HCT116 (cell line): ENCODE data around the gene SMIM5. TPM values are rescaled to one million over a fixed set of nuclear protein-coding genes. Genes with fewer than 3 reads are reported as not detected.

Experiments used
- ATAC-seq: fragments of 200-7000 bp; cut with Tn5 transposase; 2 replicates; pipeline ENCODE4 v1.9.1; 2020; ENCODE audit warnings: mild to moderate bottlenecking, moderate library complexity
- BruUV-seq: library from RNA; stranded (reverse); fragments of 400-500 nt; replicated peaks from 2 replicates; lab custom pipeline; 2021; lab: Mats Ljungman, UMichigan
- CTCF ChIA-PET: fragments of 300-600 bp; sonication (Branson Sonifier 250); formaldehyde crosslinking; loops from one replicate; lab custom pipeline; 2021; ENCODE audit warnings: antibody characterized with exemption; lab: Charles Lee
- POLR2A ChIA-PET: fragments of 300-600, 350-600 bp; sonication (Branson Sonifier 250); formaldehyde crosslinking; loops from one replicate; lab custom pipeline; 2021; ENCODE audit warnings: antibody characterized with exemption; lab: Charles Lee
- RAD21 ChIA-PET, 2 experiments: fragments of 300-600 bp; sonication (Branson Sonifier 250); formaldehyde crosslinking; loops; one replicate each; lab custom pipeline; 2023; ENCODE audit warnings: low total read pairs in 2 of 2; ENCODE audit not compliant: uncharacterized antibody in 2 of 2, unreplicated experiment in 2 of 2, low non-redundant PET in 1 of 2; lab: Charles Lee
- DNase-seq: peaks from one replicate; pipeline ENCODE4 v3.0.0-alpha.2; 2010; ENCODE audit warnings: low read depth, low spot score
- H2AFZ ChIP-seq: fragments of 200-600 bp; shearing (Covaris generic), sonication (generic); 2 replicates; pipeline ENCODE4 v1.6.1; 2017; ENCODE audit warnings: low read depth, mixed run types, mixed read lengths, antibody characterized with exemption, low read length; ENCODE audit not compliant: poor library complexity, severe bottlenecking
- H3K27ac ChIP-seq: 2 replicates; pipeline ENCODE4 v1.5.1; 2012; ENCODE audit warnings: low read depth, low read length
- H3K27me3 ChIP-seq: fragments of 200-600 bp; sonication (generic); 2 replicates; pipeline ENCODE4 v1.6.1; 2016; ENCODE audit warnings: mixed run types, low read length, mixed read lengths; ENCODE audit not compliant: insufficient read depth
- H3K36me3 ChIP-seq, 2 experiments: fragments of 200-500 bp in 1 of 2; fragments of 200-600 bp in 1 of 2; sonication (Bioruptor generic) in 1 of 2; sonication (generic) in 1 of 2; 2 replicates each; pipeline versions ENCODE4 v1.5.1 to v1.6.1; 2014 to 2016; ENCODE audit warnings: low read length in 2 of 2, inconsistent platforms in 1 of 2, mixed read lengths in 1 of 2, mixed run types in 1 of 2; ENCODE audit not compliant: insufficient read depth in 2 of 2, control insufficient read depth in 1 of 2
- H3K4me1 ChIP-seq, 2 experiments: fragments of 200-600 bp in 1 of 2; sonication (generic) in 1 of 2; 2 replicates each; pipeline versions ENCODE4 v1.5.1 to v1.6.1; 2012 to 2017; ENCODE audit warnings: low read length in 2 of 2, inconsistent platforms in 1 of 2, mild to moderate bottlenecking in 1 of 2, mixed read lengths in 1 of 2, mixed run types in 1 of 2, moderate library complexity in 1 of 2; ENCODE audit not compliant: insufficient read depth in 2 of 2, control insufficient read depth in 1 of 2
- H3K4me2 ChIP-seq: fragments of 200-600 bp; sonication (generic); 2 replicates; pipeline ENCODE4 v1.6.1; 2017; ENCODE audit warnings: mixed run types, low read length, mixed read lengths
- H3K4me3 ChIP-seq, 2 experiments: fragments of 200-600 bp in 1 of 2; sonication (generic) in 1 of 2; replicated peaks in 1 of 2; 2 replicates each; pipeline ENCODE4 v1.5.1; 2011 to 2016; ENCODE audit warnings: low read length in 2 of 2, control low read depth in 1 of 2, low read depth in 1 of 2, mild to moderate bottlenecking in 1 of 2, mixed read lengths in 1 of 2, mixed run types in 1 of 2
- H3K79me2 ChIP-seq: fragments of 200-600 bp; sonication (generic); 2 replicates; pipeline ENCODE4 v1.6.1; 2017; ENCODE audit warnings: mild to moderate bottlenecking, mixed run types, low read length, moderate library complexity, mixed read lengths; ENCODE audit not compliant: insufficient read depth
- H3K9ac ChIP-seq: fragments of 200-600 bp; sonication (generic); 2 replicates; pipeline ENCODE4 v1.6.1; 2016; ENCODE audit warnings: low read length, mixed read lengths
- H3K9me2 ChIP-seq: fragments of 200-600 bp; sonication (generic), shearing (Covaris generic); 2 replicates; pipeline ENCODE4 v1.6.1; 2017; ENCODE audit warnings: mixed run types, mild to moderate bottlenecking, moderate library complexity; ENCODE audit not compliant: insufficient read depth
- H3K9me3 ChIP-seq, 2 experiments: fragments of 200-500 bp in 1 of 2; fragments of 200-600 bp in 1 of 2; sonication (Bioruptor generic) in 1 of 2; sonication (generic) in 1 of 2; 2 replicates each; pipeline ENCODE4 v1.6.1; 2014 to 2017; ENCODE audit warnings: low read length in 2 of 2, mixed read lengths in 2 of 2, inconsistent platforms in 1 of 2, low read depth in 1 of 2, mild to moderate bottlenecking in 1 of 2, mixed run types in 1 of 2, moderate library complexity in 1 of 2; ENCODE audit not compliant: control insufficient read depth in 1 of 2, insufficient read depth in 1 of 2
- H4K20me1 ChIP-seq: fragments of 200-600 bp; sonication (generic), shearing (Covaris generic); 2 replicates; pipeline ENCODE4 v1.6.1; 2017; ENCODE audit warnings: mixed run types, mild to moderate bottlenecking, moderate library complexity; ENCODE audit not compliant: insufficient read depth
- CEBPB ChIP-seq: IDR thresholded peaks from 2 replicates; pipeline ENCODE4 v1.6.1; 2012; ENCODE audit warnings: low read depth
- CTCF ChIP-seq, 3 experiments: fragments of 200-600 bp in 1 of 3; sonication (generic) in 1 of 3; IDR thresholded peaks in 2 of 3; conservative IDR thresholded peaks in 1 of 3; 2 replicates each; pipeline ENCODE4 v1.5.1; 2012 to 2017; ENCODE audit warnings: low read depth in 2 of 3, low read length in 2 of 3, antibody characterized with exemption in 1 of 3, borderline replicate concordance in 1 of 3, control low read depth in 1 of 3, mild to moderate bottlenecking in 1 of 3, mixed read lengths in 1 of 3, mixed run types in 1 of 3, moderate library complexity in 1 of 3; ENCODE audit not compliant: insufficient read depth in 1 of 3
- ELF1 ChIP-seq: IDR thresholded peaks from 2 replicates; pipeline ENCODE4 v1.6.1; 2012; ENCODE audit warnings: low read depth, borderline replicate concordance
- EZH2 ChIP-seq: fragments of 200-600 bp; sonication (generic); IDR thresholded peaks from 2 replicates; pipeline ENCODE4 v1.6.1; 2017; ENCODE audit warnings: antibody characterized with exemption, mixed run types
- EZH2phosphoT487 ChIP-seq: fragments of 200-600 bp; IDR thresholded peaks from 2 replicates; pipeline ENCODE4 v1.6.1; 2018; ENCODE audit warnings: antibody characterized with exemption, borderline replicate concordance
- FOSL1 ChIP-seq: IDR thresholded peaks from 2 replicates; pipeline ENCODE4 v1.6.1; 2012; ENCODE audit warnings: low read depth
- MAX ChIP-seq: IDR thresholded peaks from 2 replicates; pipeline ENCODE4 v1.6.1; 2012
- POLR2A ChIP-seq: IDR thresholded peaks from 2 replicates; pipeline ENCODE4 v1.7.0; 2011; ENCODE audit warnings: borderline replicate concordance; ENCODE audit not compliant: insufficient read depth, insufficient read length; ENCODE audit errors: extremely low read depth
- POLR2AphosphoS5 ChIP-seq: IDR thresholded peaks from 2 replicates; pipeline ENCODE4 v1.6.1; 2011; ENCODE audit warnings: mild to moderate bottlenecking, low read depth, low read length, moderate library complexity
- RAD21 ChIP-seq: IDR thresholded peaks from 2 replicates; pipeline ENCODE4 v1.6.1; 2012; ENCODE audit warnings: low read depth, mild to moderate bottlenecking
- REST ChIP-seq: IDR thresholded peaks from 2 replicates; pipeline ENCODE4 v1.6.1; 2012; ENCODE audit warnings: low read depth
- SIN3A ChIP-seq: IDR thresholded peaks from 2 replicates; pipeline ENCODE4 v1.6.1; 2012; ENCODE audit warnings: low read depth
- SRF ChIP-seq: IDR thresholded peaks from 2 replicates; pipeline ENCODE4 v1.6.1; 2012; ENCODE audit warnings: low read depth
- TCF7L2 ChIP-seq: IDR thresholded peaks from 2 replicates; pipeline ENCODE4 v1.7.0; 2011; ENCODE audit warnings: borderline replicate concordance, inconsistent platforms; ENCODE audit not compliant: insufficient read depth, insufficient read length; ENCODE audit errors: extremely low read depth
- YY1 ChIP-seq: IDR thresholded peaks from 2 replicates; pipeline ENCODE4 v1.6.1; 2011; ENCODE audit warnings: low read length, low read depth, moderate library complexity, mild to moderate bottlenecking; ENCODE audit not compliant: insufficient replicate concordance; ENCODE audit errors: extremely low read depth
- ZNF274 ChIP-seq: fragments of 200-500 bp; sonication (Bioruptor generic); IDR thresholded peaks from 2 replicates; pipeline ENCODE4 v1.6.1; 2014; ENCODE audit warnings: mild to moderate bottlenecking, low read depth, low read length, inconsistent platforms
- intact Hi-C: fragments of 100-400 bp; cut with micrococcal nuclease; formaldehyde crosslinking; loops from 2 replicates; pipeline ENCODE4 v1.10.0; 2022
- total RNA-seq: library from RNA; stranded (reverse); gene quantifications from one replicate; pipeline ENCODE4 v1.2.1, GENCODE V29; 2021; ENCODE audit not compliant: unreplicated experiment

Gene SMIM5
- total RNA-seq, 1 experiment from 2014 or later: 0.12 TPM

- Histone ChIP-seq H3K9me2 (no peaks in the 10 kb centered on the region), H3K79me2 (no peaks in the 10 kb centered on the region), H3K4me3 (no peak overlapping the region), H3K27ac (no peak overlapping the region), H3K27me3 (no peaks in the 10 kb centered on the region), H4K20me1 (no peaks in the 10 kb centered on the region), H3K9me3 (no peaks in the 10 kb centered on the region), H3K4me2 (no peak overlapping the region), H3K4me1 (no peaks in the 10 kb centered on the region)
- no TSS peak for BruUV-seq
- POLR2A ChIA-PET: interaction anchor here (1.1 to 1.7 kb wide), 2 partner anchors 49 to 122 kb away, joined by 3 to 5 read pairs; a partner anchor contains a TSS
- intact Hi-C loops: no loop called here
- CTCF ChIA-PET: interaction anchor here (1.0 to 3.4 kb wide), 2 partner anchors 12 to 25 kb away, joined by 3 to 20 read pairs; partner anchors contain the start of gene SMIM5
- RAD21 ChIA-PET: interaction anchor here in 1 of 2 experiments (0.9 kb wide), 1 partner anchor 25 kb away, joined by 3 read pairs; the partner anchor contains the start of gene SMIM5
- ATAC-seq: no peak
- no peak for DNase-seq
- TF ChIP-seq EZH2phosphoT487 (no peak), YY1 (no peak), SIN3A (no peak), RAD21 (no peak), POLR2A (no peak), ZNF274 (no peak), TCF7L2 (no peak), SRF (no peak), CEBPB (no peak), POLR2AphosphoS5 (no peak), EZH2 (no peak)
- TF ChIP-seq, all 23 proteins: peak for 0
- H3K36me3 ChIP-seq: peaks cover 16 to 34% of the 10 kb centered on the region in 2 experiments; a peak in 2 of 4 replicates
- no peak overlapping the region for H2AFZ ChIP-seq
- no peak overlapping the region for H3K9ac ChIP-seq
Measured at GRCh38 chr17:75658237-75658636, 25.0 kb downstream of the SMIM5 start.

GRCh38 chr17:75661531-75661930 is 28.3 kb downstream of the SMIM5 start:
- POLR2A ChIA-PET: no interaction called here
- RAD21 ChIA-PET: no interaction called here
- no peak overlapping the region for H3K4me3 ChIP-seq
- H3K79me2 ChIP-seq: peaks cover 14% of the 10 kb centered on the region
- peaks cover 19 to 35% of the 10 kb centered on the region in 2 experiments; a peak in 2 of 4 replicates for H3K36me3 ChIP-seq
- intact Hi-C loops: no loop called here
- no peak overlapping the region for H3K4me2 ChIP-seq
- H3K27me3 ChIP-seq: no peaks in the 10 kb centered on the region
- H2AFZ ChIP-seq: no peak overlapping the region
- no peak for DNase-seq
- CTCF ChIA-PET: interaction anchor here (1.6 to 1.9 kb wide), 2 partner anchors 10 to 28 kb away, joined by 4 to 7 read pairs; partner anchors contain the start of gene SMIM5
- H4K20me1 ChIP-seq: no peaks in the 10 kb centered on the region
- no peak overlapping the region for H3K27ac ChIP-seq
- peaks cover 6 to 9% of the 10 kb centered on the region in 2 experiments; a peak in 3 of 4 replicates for H3K4me1 ChIP-seq
- no peaks in the 10 kb centered on the region for H3K9me3 ChIP-seq
- no TSS peak for BruUV-seq
- H3K9ac ChIP-seq: no peak overlapping the region
- no peaks in the 10 kb centered on the region for H3K9me2 ChIP-seq
- ATAC-seq: no peak
- TF ChIP-seq SIN3A: no peak
- TF ChIP-seq CTCF (IDR thresholded peaks at IDR 0.05 in 2 of 3, conservative IDR thresholded peaks at IDR 0.05 in 1 of 3; ENCODE audit: borderline replicate concordance in 1 of 3, insufficient read depth in 1 of 3, low read depth in 2 of 3, low read length in 2 of 3): no peak
- TF ChIP-seq FOSL1: no peak
- TF ChIP-seq YY1: no peak
- TF ChIP-seq EZH2: no peak
- TF ChIP-seq MAX: no peak
- no peak for TF ChIP-seq ELF1
- TF ChIP-seq REST: no peak
